ENCODE results near the gene ZNF804B. TPM values are rescaled to one million over a fixed set of nuclear protein-coding genes. Genes with fewer than 3 reads are reported as not detected.
"Not testable (repeated sequence)": the region's sequence is repeated elsewhere in the genome, so short reads cannot be mapped to it uniquely, and the experiment has no call there.

ZNF804B gene
- total RNA-seq, 1 experiment from 2014 or later: not detected

GRCh38 chr7:89073776-89074175, 314.3 kb downstream of the ZNF804B start:
- DNase-seq (ENCODE audit: low read depth): no peak

GRCh38 chr7:89077992-89078391, 318.5 kb downstream of the ZNF804B start:
- no peak for DNase-seq (ENCODE audit: low read depth)

GRCh38 chr7:89085580-89085979, 326.1 kb downstream of the ZNF804B start:
- DNase-seq (ENCODE audit: low read depth): no peak

GRCh38 chr7:89091550-89091949, 332.1 kb downstream of the ZNF804B start:
- DNase-seq (ENCODE audit: low read depth): no peak

- DNase-seq (ENCODE audit: low read depth): no peak
Observed at GRCh38 chr7:89094269-89094668, 334.8 kb downstream of the ZNF804B start.

- no peak for DNase-seq (ENCODE audit: low read depth)
Observed at GRCh38 chr7:89103564-89103963, 344.1 kb downstream of the ZNF804B start.

GRCh38 chr7:89104748-89105685, 345.5 kb downstream of the ZNF804B start:
- peak; percentile 1 for DNase-seq (ENCODE audit: low read depth)

GRCh38 chr7:89123871-89124270, 364.4 kb downstream of the ZNF804B start:
- DNase-seq (ENCODE audit: low read depth): no peak

- DNase-seq (ENCODE audit: low read depth): no peak
Observed at GRCh38 chr7:89129600-89130375, 370.3 kb downstream of the ZNF804B start.

- no peak for DNase-seq (ENCODE audit: low read depth)
Observed at GRCh38 chr7:89133357-89133756, 373.9 kb downstream of the ZNF804B start.

GRCh38 chr7:89133819-89134218, 374.3 kb downstream of the ZNF804B start:
- no peak for DNase-seq (ENCODE audit: low read depth)

- no peak for DNase-seq (ENCODE audit: low read depth)
Observed at GRCh38 chr7:89145801-89146200, 386.3 kb downstream of the ZNF804B start.

- no peak for DNase-seq (ENCODE audit: low read depth)
Observed at GRCh38 chr7:89160107-89160506, 400.6 kb downstream of the ZNF804B start.

- DNase-seq (ENCODE audit: low read depth): no peak
Observed at GRCh38 chr7:89165421-89165820, 405.9 kb downstream of the ZNF804B start.

GRCh38 chr7:89170628-89171027, 411.1 kb downstream of the ZNF804B start:
- DNase-seq (ENCODE audit: low read depth): no peak

- no peak for DNase-seq (ENCODE audit: low read depth)
Observed at GRCh38 chr7:89182116-89182515, 422.6 kb downstream of the ZNF804B start.

GRCh38 chr7:89183712-89184111, 424.2 kb downstream of the ZNF804B start:
- DNase-seq (ENCODE audit: low read depth): no peak

GRCh38 chr7:89200758-89201157, 441.3 kb downstream of the ZNF804B start:
- no peak for DNase-seq (ENCODE audit: low read depth)

GRCh38 chr7:89223900-89224395, 464.4 kb downstream of the ZNF804B start:
- no peak for DNase-seq (ENCODE audit: low read depth)

GRCh38 chr7:89228688-89229171, 469.2 kb downstream of the ZNF804B start:
- not testable (repeated sequence) for DNase-seq (ENCODE audit: low read depth)

- DNase-seq (ENCODE audit: low read depth): peak; percentile 76
Observed at GRCh38 chr7:89238156-89238555, 478.7 kb downstream of the ZNF804B start.

- DNase-seq (ENCODE audit: low read depth): no peak
Observed at GRCh38 chr7:89246196-89246595, 486.7 kb downstream of the ZNF804B start.
